IMR-90 (cell line): ENCODE measurements around the gene ZBTB40. TPM values are rescaled to one million over a fixed set of nuclear protein-coding genes. Genes with fewer than 3 reads are reported as not detected.
A peak's percentile ranks its signal among the peaks of the same experiment; 100 is the strongest.

Experiments
- ATAC-seq: fragments of 200-7000 bp; cut with Tn5 transposase; 2 replicates; pipeline ENCODE4 v1.9.1; 2020; ENCODE audit warnings: low read depth, mild to moderate bottlenecking, moderate library complexity
- BruUV-seq: library from RNA; stranded (reverse); fragments of 400-500 nt; replicated peaks from 2 replicates; lab custom pipeline; 2021; lab: Mats Ljungman, UMichigan
- CTCF ChIA-PET: fragments of 300-600 bp; formaldehyde crosslinking; extraction: SDS; loops from one replicate; lab custom pipeline; 2021; ENCODE audit warnings: antibody characterized with exemption; lab: Yijun Ruan, JAX
- POLR2A ChIA-PET: fragments of 300-600 bp; sonication (Branson Sonifier 250); formaldehyde crosslinking; loops from one replicate; lab custom pipeline; 2022; ENCODE audit warnings: antibody characterized with exemption; ENCODE audit not compliant: unreplicated experiment; lab: Charles Lee
- DNase-seq: peaks from one replicate; pipeline ENCODE4 v3.0.0; 2013
- H2AFZ ChIP-seq: replicated peaks from 2 replicates; pipeline ENCODE3; 2013; ENCODE audit warnings: low read length, mild to moderate bottlenecking; ENCODE audit not compliant: poor library complexity
- H2AK5ac ChIP-seq: 2 replicates; pipeline ENCODE4 v1.6.1; 2013; ENCODE audit warnings: low read depth, low read length, inconsistent platforms
- H2AK9ac ChIP-seq: replicated peaks from 2 replicates; pipeline ENCODE3; 2013; ENCODE audit warnings: mild to moderate bottlenecking, low read depth, low read length, moderate library complexity; ENCODE audit not compliant: poor library complexity
- H2BK120ac ChIP-seq: 2 replicates; pipeline ENCODE4 v1.6.1; 2013; ENCODE audit warnings: low read depth, low read length, inconsistent platforms
- H2BK15ac ChIP-seq: 3 replicates; pipeline ENCODE4 v1.6.1; 2013; ENCODE audit warnings: low read depth, low read length, inconsistent platforms
- H2BK20ac ChIP-seq: 2 replicates; pipeline ENCODE4 v1.6.1; 2013; ENCODE audit warnings: low read depth, mild to moderate bottlenecking, inconsistent platforms, low read length, moderate library complexity
- H2BK5ac ChIP-seq: 2 replicates; pipeline ENCODE4 v1.6.1; 2013; ENCODE audit warnings: mild to moderate bottlenecking, low read depth, low read length, inconsistent platforms; ENCODE audit not compliant: poor library complexity, severe bottlenecking
- H3K14ac ChIP-seq: replicated peaks from 2 replicates; pipeline ENCODE4 v1.6.1; 2013; ENCODE audit warnings: low read depth, low read length, inconsistent platforms
- H3K18ac ChIP-seq: 2 replicates; pipeline ENCODE4 v1.6.1; 2013; ENCODE audit warnings: low read depth, low read length, control low read depth
- H3K23ac ChIP-seq: 2 replicates; pipeline ENCODE4 v1.6.1; 2013; ENCODE audit warnings: low read depth, low read length, inconsistent platforms
- H3K27ac ChIP-seq: 2 replicates; pipeline ENCODE4 v1.5.1; 2013; ENCODE audit warnings: mild to moderate bottlenecking, control low read depth, low read length; ENCODE audit not compliant: insufficient read depth
- H3K27me3 ChIP-seq: 2 replicates; pipeline ENCODE4 v1.6.1; 2013; ENCODE audit warnings: low read length; ENCODE audit not compliant: control insufficient read depth, insufficient read depth
- H3K36me3 ChIP-seq: 2 replicates; pipeline ENCODE4 v1.6.1; 2013; ENCODE audit warnings: low read length, mixed read lengths; ENCODE audit not compliant: control insufficient read depth, insufficient read depth
- H3K4ac ChIP-seq: 2 replicates; pipeline ENCODE4 v1.6.1; 2013; ENCODE audit warnings: low read depth, low read length, inconsistent platforms
- H3K4me1 ChIP-seq: 2 replicates; pipeline ENCODE4 v1.6.1; 2013; ENCODE audit warnings: low read length, mixed read lengths; ENCODE audit not compliant: control insufficient read depth, insufficient read depth
- H3K4me2 ChIP-seq: 2 replicates; pipeline ENCODE4 v1.6.1; 2013; ENCODE audit warnings: low read depth, mild to moderate bottlenecking, control low read depth, low read length, moderate library complexity
- H3K4me3 ChIP-seq: 2 replicates; pipeline ENCODE4 v1.5.1; 2013; ENCODE audit warnings: low read depth, mild to moderate bottlenecking, control low read depth, low read length, moderate library complexity; ENCODE audit not compliant: insufficient read depth
- H3K56ac ChIP-seq: 2 replicates; pipeline ENCODE4 v1.6.1; 2013; ENCODE audit warnings: low read length, inconsistent platforms; ENCODE audit not compliant: insufficient read depth; ENCODE audit errors: extremely low read depth
- H3K79me1 ChIP-seq, 2 experiments: 2 replicates each; pipeline ENCODE4 v1.6.1; 2013; ENCODE audit warnings: low read length in 2 of 2, inconsistent platforms in 1 of 2, low read depth in 1 of 2
- H3K9ac ChIP-seq: 2 replicates; pipeline ENCODE4 v1.6.1; 2013; ENCODE audit warnings: low read depth, low read length, control low read depth
- H3K9me1 ChIP-seq: 2 replicates; pipeline ENCODE4 v1.6.1; 2013; ENCODE audit warnings: low read length, inconsistent platforms; ENCODE audit not compliant: insufficient read depth
- H3K9me3 ChIP-seq: 2 replicates; pipeline ENCODE4 v1.6.1; 2013; ENCODE audit warnings: low read length; ENCODE audit not compliant: control insufficient read depth, insufficient read depth
- H4K20me1 ChIP-seq: 2 replicates; pipeline ENCODE4 v1.6.1; 2013; ENCODE audit warnings: low read length, inconsistent platforms; ENCODE audit not compliant: insufficient read depth
- H4K5ac ChIP-seq: 2 replicates; pipeline ENCODE4 v1.6.1; 2013; ENCODE audit warnings: mild to moderate bottlenecking, low read depth, low read length, control low read depth
- H4K8ac ChIP-seq, 2 experiments: 2 replicates each; pipeline ENCODE4 v1.6.1; 2013; ENCODE audit warnings: low read depth in 2 of 2, low read length in 2 of 2, control low read depth in 1 of 2, inconsistent platforms in 1 of 2
- H4K91ac ChIP-seq: 2 replicates; pipeline ENCODE4 v1.6.1; 2013; ENCODE audit warnings: low read depth, low read length, inconsistent platforms; ENCODE audit not compliant: insufficient read depth
- BHLHE40 ChIP-seq: fragments of 150-350 bp; IDR thresholded peaks from 2 replicates; pipeline ENCODE4 v1.6.1; 2016; ENCODE audit warnings: mild to moderate bottlenecking, low read depth, low read length
- CEBPB ChIP-seq: IDR thresholded peaks from 2 replicates; pipeline ENCODE4 v1.6.1; 2012; ENCODE audit warnings: low read depth, low read length, improper control_type of control experiment
- CHD1 ChIP-seq: IDR thresholded peaks from 2 replicates; pipeline ENCODE4 v1.6.1; 2012; ENCODE audit warnings: low read depth, low read length, improper control_type of control experiment
- FOS ChIP-seq: fragments of 150-350 bp; IDR thresholded peaks from 2 replicates; pipeline ENCODE4 v1.6.1; 2016; ENCODE audit warnings: low read depth, low read length
- MAFK ChIP-seq: IDR thresholded peaks from 2 replicates; pipeline ENCODE4 v1.6.1; 2012; ENCODE audit warnings: low read depth, low read length, improper control_type of control experiment
- MAZ ChIP-seq: IDR thresholded peaks from 2 replicates; pipeline ENCODE4 v1.6.1; 2012; ENCODE audit warnings: low read depth, mild to moderate bottlenecking, low read length, improper control_type of control experiment, moderate library complexity, borderline replicate concordance
- MXI1 ChIP-seq: IDR thresholded peaks from 2 replicates; pipeline ENCODE4 v1.6.1; 2012; ENCODE audit warnings: low read depth, mild to moderate bottlenecking, low read length, moderate library complexity, borderline replicate concordance
- NFE2L2 ChIP-seq: fragments of 150-350 bp; IDR thresholded peaks from 2 replicates; pipeline ENCODE4 v1.6.1; 2016; ENCODE audit warnings: low read depth, mild to moderate bottlenecking, low read length
- POLR2A ChIP-seq: IDR thresholded peaks from 2 replicates; pipeline ENCODE4 v1.6.1; 2012; ENCODE audit warnings: mild to moderate bottlenecking, low read depth, low read length
- RAD21 ChIP-seq: IDR thresholded peaks from 2 replicates; pipeline ENCODE4 v1.6.1; 2012; ENCODE audit warnings: low read length, improper control_type of control experiment
- RCOR1 ChIP-seq: IDR thresholded peaks from 2 replicates; pipeline ENCODE4 v1.6.1; 2012; ENCODE audit warnings: mild to moderate bottlenecking, low read length, improper control_type of control experiment; ENCODE audit not compliant: insufficient replicate concordance
- RFX5 ChIP-seq: IDR thresholded peaks from 2 replicates; pipeline ENCODE4 v1.8.0; 2012; ENCODE audit warnings: low read depth, mild to moderate bottlenecking, low read length, moderate library complexity
- SMC3 ChIP-seq: fragments of 150-350 bp; IDR thresholded peaks from 2 replicates; pipeline ENCODE4 v1.6.1; 2016; ENCODE audit warnings: low read depth, mild to moderate bottlenecking, antibody characterized with exemption, low read length, moderate library complexity
- WGBS, 2 experiments: methylation state at CpG; one replicate each; pipeline versions ENCODE4 v1.1.5 to v1.1.7; 2013; ENCODE audit warnings: missing lambda C conversion rate in 2 of 2; ENCODE audit not compliant: insufficient read length in 1 of 2; ENCODE audit errors: extremely low coverage in 2 of 2; 5-methylcytosine and 5-hydroxymethylcytosine counted together
- dilution Hi-C: fragments of 300-500 bp; cut with HindIII; formaldehyde crosslinking; loops from one replicate; pipeline ENCODE4 v1.14.3; 2018; ENCODE audit warnings: low sequenced_read_pairs; ENCODE audit not compliant: unreplicated experiment
- in situ Hi-C: fragments of 300-500 bp; cut with MboI; formaldehyde crosslinking; loops from 3 replicates; pipeline ENCODE4 v1.14.3; 2019; ENCODE audit warnings: low sequenced_read_pairs, inconsistent platforms, mixed read lengths
- intact Hi-C: fragments of 100-400 bp; cut with micrococcal nuclease; formaldehyde crosslinking; loops from 2 replicates; pipeline ENCODE4 v1.10.0; 2022
- polyA plus RNA-seq, 3 experiments: library from polyadenylated mRNA; depleted of rRNA; stranded (reverse); fragments of >200 nt; gene quantifications; 2 replicates each; pipeline ENCODE4 v1.2.3, GENCODE V29; 2012; ENCODE audit warnings: low replicate concordance in 1 of 3
- total RNA-seq: library from RNA; depleted of rRNA; stranded (reverse); fragments of >200 nt; gene quantifications from 2 replicates; pipeline ENCODE4 v1.2.3, GENCODE V29; 2012
- TF ChIP-seq, protein P1 (sequence below): fragments of 150-350 bp; IDR thresholded peaks from 2 replicates; pipeline ENCODE4 v1.6.1; 2017; ENCODE audit warnings: mild to moderate bottlenecking, antibody characterized with exemption, low read length, low read depth
- TF ChIP-seq, protein P2 (sequence below): conservative IDR thresholded peaks from 2 replicates; pipeline ENCODE4 v1.5.1; 2012; ENCODE audit warnings: mild to moderate bottlenecking, low read depth, low read length, improper control_type of control experiment

The ZBTB40 gene
- total and polyA plus RNA-seq, 2 of the 4 experiments (the other 2 are of a cell fraction): 6.0 to 9.7 TPM

- TF ChIP-seq CHD1: no peak
- TF ChIP-seq MAFK: no peak
- TF ChIP-seq FOS: no peak
- TF ChIP-seq RFX5: no peak
- no peak for TF ChIP-seq RAD21
Observed at GRCh38 chr1:22418312-22418711, 33.3 kb upstream of the ZBTB40 start (continued).

DNA sequence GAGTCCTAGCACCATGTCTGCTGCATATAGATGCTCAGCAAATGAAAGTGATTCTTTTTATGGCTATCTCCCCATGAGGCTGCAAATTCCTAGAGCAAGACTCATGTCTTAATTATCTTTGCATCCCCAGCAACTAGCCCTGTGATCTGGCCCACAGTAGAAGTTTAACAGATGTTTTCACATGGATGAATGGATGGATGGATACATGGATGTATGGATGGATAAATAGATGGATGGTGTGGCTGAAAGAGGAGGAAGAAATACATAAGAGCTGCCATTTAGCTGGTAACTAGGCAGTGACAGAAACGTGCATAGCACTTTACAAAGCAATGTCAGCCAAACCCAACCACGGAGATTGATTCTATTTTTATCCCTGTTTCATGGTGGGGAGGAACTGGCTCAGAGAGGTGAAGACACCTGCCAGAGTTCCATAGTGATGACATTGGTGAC, 32.7 kb upstream of the ZBTB40 start:
- Histone ChIP-seq H3K56ac (no peak overlapping the region), H4K8ac (no peak overlapping the region), H3K18ac (no peak overlapping the region), H2AK9ac (no peak overlapping the region), H3K4me3 (no peak overlapping the region), H2BK15ac (no peak overlapping the region), H3K9me3 (no peaks in the 10 kb centered on the region), H3K79me1 (no peaks in the 10 kb centered on the region), H3K4ac (no peak overlapping the region), H3K27me3 (peaks cover 25% of the 10 kb centered on the region), H3K23ac (no peak overlapping the region), H4K5ac (no peak overlapping the region), H3K9me1 (no peaks in the 10 kb centered on the region), H2BK5ac (no peak overlapping the region), H2BK20ac (no peak overlapping the region), H3K27ac (no peak overlapping the region), H4K20me1 (no peaks in the 10 kb centered on the region), H3K9ac (no peak overlapping the region), H3K4me1 (peaks cover 11% of the 10 kb centered on the region), H2AFZ (no peak overlapping the region), H3K4me2 (peak overlapping the region; percentile 36; the same call in 1 of the 2 replicates), H4K91ac (no peak overlapping the region), H3K14ac (no peak overlapping the region), H2AK5ac (no peak overlapping the region), H2BK120ac (no peak overlapping the region), H3K36me3 (no peaks in the 10 kb centered on the region)
- DNase-seq: peak; percentile 59
- dilution Hi-C loops: no loop called here
- POLR2A ChIA-PET: no interaction called here
- in situ Hi-C loops: loop anchor here (5.0 kb wide), 2 partner anchors 228 to 312 kb away; no protein-coding TSS in a partner anchor
- peak; percentile 63 for ATAC-seq
- CTCF ChIA-PET: interaction anchor here (2.4 kb wide), 1 partner anchor 222 kb away, joined by 18 read pairs; no protein-coding TSS in a partner anchor
- no CpG with 5 or more reads among the region's 2 CpGs for WGBS, 2 experiments
- BruUV-seq: no TSS peak
- intact Hi-C loops: loop anchor here (10.0 kb wide), 1 partner anchor 394 kb away; no protein-coding TSS in a partner anchor
- TF ChIP-seq NFE2L2 (peak; percentile 75; the same call in 1 of the 2 replicates), BHLHE40 (peak; percentile 31; the same call in 1 of the 2 replicates), MAZ (no peak), CEBPB (no peak), POLR2A (no peak), MAFK (peak; percentile 43; the same call in 1 of the 2 replicates), MXI1 (no peak), SMC3 (no peak), RCOR1 (no peak), CHD1 (no peak), RAD21 (no peak), FOS (no peak), RFX5 (no peak)
- TF ChIP-seq, protein P1, sequence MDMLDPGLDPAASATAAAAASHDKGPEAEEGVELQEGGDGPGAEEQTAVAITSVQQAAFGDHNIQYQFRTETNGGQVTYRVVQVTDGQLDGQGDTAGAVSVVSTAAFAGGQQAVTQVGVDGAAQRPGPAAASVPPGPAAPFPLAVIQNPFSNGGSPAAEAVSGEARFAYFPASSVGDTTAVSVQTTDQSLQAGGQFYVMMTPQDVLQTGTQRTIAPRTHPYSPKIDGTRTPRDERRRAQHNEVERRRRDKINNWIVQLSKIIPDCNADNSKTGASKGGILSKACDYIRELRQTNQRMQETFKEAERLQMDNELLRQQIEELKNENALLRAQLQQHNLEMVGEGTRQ: no peak
- TF ChIP-seq, protein P2, sequence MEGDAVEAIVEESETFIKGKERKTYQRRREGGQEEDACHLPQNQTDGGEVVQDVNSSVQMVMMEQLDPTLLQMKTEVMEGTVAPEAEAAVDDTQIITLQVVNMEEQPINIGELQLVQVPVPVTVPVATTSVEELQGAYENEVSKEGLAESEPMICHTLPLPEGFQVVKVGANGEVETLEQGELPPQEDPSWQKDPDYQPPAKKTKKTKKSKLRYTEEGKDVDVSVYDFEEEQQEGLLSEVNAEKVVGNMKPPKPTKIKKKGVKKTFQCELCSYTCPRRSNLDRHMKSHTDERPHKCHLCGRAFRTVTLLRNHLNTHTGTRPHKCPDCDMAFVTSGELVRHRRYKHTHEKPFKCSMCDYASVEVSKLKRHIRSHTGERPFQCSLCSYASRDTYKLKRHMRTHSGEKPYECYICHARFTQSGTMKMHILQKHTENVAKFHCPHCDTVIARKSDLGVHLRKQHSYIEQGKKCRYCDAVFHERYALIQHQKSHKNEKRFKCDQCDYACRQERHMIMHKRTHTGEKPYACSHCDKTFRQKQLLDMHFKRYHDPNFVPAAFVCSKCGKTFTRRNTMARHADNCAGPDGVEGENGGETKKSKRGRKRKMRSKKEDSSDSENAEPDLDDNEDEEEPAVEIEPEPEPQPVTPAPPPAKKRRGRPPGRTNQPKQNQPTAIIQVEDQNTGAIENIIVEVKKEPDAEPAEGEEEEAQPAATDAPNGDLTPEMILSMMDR: no peak
